PC-3 (cell line): ENCODE measurements around the gene NDUFS7.

Experiments used
- EZH2 ChIP-seq: fragments of 300-600 bp; sonication (generic); IDR thresholded peaks from one replicate; pipeline ENCODE4 v1.6.1; 2017; ENCODE audit warnings: antibody characterized with exemption, mild to moderate bottlenecking, low read length; ENCODE audit not compliant: unreplicated experiment
- EZH2phosphoT487 ChIP-seq: fragments of 300-600 bp; sonication (generic); IDR thresholded peaks from 2 replicates; pipeline ENCODE4 v1.6.1; 2018; ENCODE audit warnings: mild to moderate bottlenecking, antibody characterized with exemption, low read length, borderline replicate concordance
- TF ChIP-seq, protein P1 (sequence below): fragments of 300-600 bp; sonication (generic); conservative IDR thresholded peaks from 2 replicates; pipeline ENCODE4 v1.5.1; 2017; ENCODE audit warnings: antibody characterized with exemption, low read depth, mild to moderate bottlenecking, low read length

GRCh38 chr19:1395194-1396018 lies 11.7 kb downstream of the NDUFS7 start:
- TF ChIP-seq, protein P1, sequence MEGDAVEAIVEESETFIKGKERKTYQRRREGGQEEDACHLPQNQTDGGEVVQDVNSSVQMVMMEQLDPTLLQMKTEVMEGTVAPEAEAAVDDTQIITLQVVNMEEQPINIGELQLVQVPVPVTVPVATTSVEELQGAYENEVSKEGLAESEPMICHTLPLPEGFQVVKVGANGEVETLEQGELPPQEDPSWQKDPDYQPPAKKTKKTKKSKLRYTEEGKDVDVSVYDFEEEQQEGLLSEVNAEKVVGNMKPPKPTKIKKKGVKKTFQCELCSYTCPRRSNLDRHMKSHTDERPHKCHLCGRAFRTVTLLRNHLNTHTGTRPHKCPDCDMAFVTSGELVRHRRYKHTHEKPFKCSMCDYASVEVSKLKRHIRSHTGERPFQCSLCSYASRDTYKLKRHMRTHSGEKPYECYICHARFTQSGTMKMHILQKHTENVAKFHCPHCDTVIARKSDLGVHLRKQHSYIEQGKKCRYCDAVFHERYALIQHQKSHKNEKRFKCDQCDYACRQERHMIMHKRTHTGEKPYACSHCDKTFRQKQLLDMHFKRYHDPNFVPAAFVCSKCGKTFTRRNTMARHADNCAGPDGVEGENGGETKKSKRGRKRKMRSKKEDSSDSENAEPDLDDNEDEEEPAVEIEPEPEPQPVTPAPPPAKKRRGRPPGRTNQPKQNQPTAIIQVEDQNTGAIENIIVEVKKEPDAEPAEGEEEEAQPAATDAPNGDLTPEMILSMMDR, result no peak
- TF ChIP-seq EZH2 (no peak), EZH2phosphoT487 (no peak)
